Tibial nerve (tissue), 3 donors: ENCODE measurements around the gene FBXL22.

Experiments
- CTCF ChIP-seq, 5 experiments: fragments of 200-600 bp in 3 of 5; fragments of 450-650 bp in 2 of 5; sonication (generic) in 3 of 5; IDR thresholded peaks; one replicate each; pipeline ENCODE4 v1.5.1; 2016 to 2019; ENCODE audit warnings: antibody characterized with exemption in 5 of 5, mild to moderate bottlenecking in 3 of 5, moderate library complexity in 2 of 5
- POLR2A ChIP-seq, 2 donors: fragments of 450-650 bp; IDR thresholded peaks; one replicate each; pipeline ENCODE4 v1.6.1; 2017; ENCODE audit warnings: antibody characterized with exemption in 2 of 2, mild to moderate bottlenecking in 2 of 2, moderate library complexity in 2 of 2

GRCh38 chr15:63606308-63606707 lies 9.1 kb downstream of the FBXL22 start:
- TF ChIP-seq CTCF (IDR thresholded peaks at IDR 0.05): no peak
- TF ChIP-seq POLR2A (IDR thresholded peaks at IDR 0.05): no peak
